OCI-LY1 (cell line): ENCODE data around the gene EGFL7.

ENCODE experiments used
- H2AFZ ChIP-seq: fragments of 200-600 bp; sonication (generic), shearing (Covaris generic); 2 replicates; pipeline ENCODE4 v1.6.0; 2014; ENCODE audit warnings: antibody characterized with exemption, mild to moderate bottlenecking, low read length
- H3F3A ChIP-seq: fragments of 200-600 bp; sonication (generic), shearing (Covaris generic); 2 replicates; pipeline ENCODE4 v1.6.0; 2014; ENCODE audit warnings: mild to moderate bottlenecking, antibody characterized with exemption, low read length, moderate library complexity; ENCODE audit not compliant: insufficient read depth
- H3K27ac ChIP-seq: fragments of 200-600 bp; sonication (generic); 2 replicates; pipeline ENCODE4 v1.5.1; 2014; ENCODE audit warnings: low read length, mixed run types, mild to moderate bottlenecking, low read depth; ENCODE audit not compliant: poor library complexity, severe bottlenecking
- H3K27me3 ChIP-seq: fragments of 200-600 bp; sonication (generic); 2 replicates; pipeline ENCODE4 v1.6.0; 2014; ENCODE audit warnings: antibody characterized with exemption, mild to moderate bottlenecking, low read length, moderate library complexity; ENCODE audit not compliant: insufficient read depth
- H3K36me3 ChIP-seq: fragments of 200-600 bp; sonication (generic); 2 replicates; pipeline ENCODE4 v1.6.1; 2014; ENCODE audit warnings: mild to moderate bottlenecking, antibody characterized with exemption, low read length, moderate library complexity, mixed read lengths; ENCODE audit not compliant: insufficient read depth
- H3K4me1 ChIP-seq: fragments of 200-600 bp; sonication (generic); 2 replicates; pipeline ENCODE4 v1.5.1; 2014; ENCODE audit warnings: mild to moderate bottlenecking, low read length, moderate library complexity; ENCODE audit not compliant: insufficient read depth, severe bottlenecking
- H3K4me2 ChIP-seq: fragments of 200-600 bp; sonication (generic), shearing (Covaris generic); 2 replicates; pipeline ENCODE4 v1.6.1; 2014; ENCODE audit warnings: low read length
- H3K4me3 ChIP-seq: fragments of 200-600 bp; sonication (generic); 2 replicates; pipeline ENCODE4 v1.5.1; 2014; ENCODE audit warnings: low read length, low read depth, mild to moderate bottlenecking, mixed read lengths; ENCODE audit not compliant: poor library complexity, severe bottlenecking
- H3K79me2 ChIP-seq: fragments of 200-600 bp; shearing (Covaris generic); 2 replicates; pipeline ENCODE4 v1.6.1; 2016; ENCODE audit warnings: mixed run types, low read length, mixed read lengths; ENCODE audit not compliant: insufficient read depth
- H3K9ac ChIP-seq: fragments of 200-600 bp; sonication (generic), shearing (Covaris generic); 2 replicates; pipeline ENCODE4 v1.6.1; 2014; ENCODE audit warnings: mild to moderate bottlenecking, low read length, mixed read lengths
- H3K9me2 ChIP-seq: fragments of 200-600 bp; sonication (generic), shearing (Covaris generic); 2 replicates; pipeline ENCODE4 v1.6.1; 2014; ENCODE audit warnings: low read depth, mild to moderate bottlenecking, low read length, mixed read lengths
- H3K9me3 ChIP-seq: fragments of 200-600 bp; shearing (Covaris generic); 2 replicates; pipeline ENCODE4 v1.6.1; 2014; ENCODE audit warnings: low read length, mixed read lengths
- H4K20me1 ChIP-seq: fragments of 200-600 bp; sonication (generic), shearing (Covaris generic); 2 replicates; pipeline ENCODE4 v1.6.0; 2016; ENCODE audit warnings: mild to moderate bottlenecking, low read length; ENCODE audit not compliant: insufficient read depth
- EZH2 ChIP-seq: fragments of 200-600 bp; sonication (generic), shearing (Covaris generic); IDR thresholded peaks from 2 replicates; pipeline ENCODE4 v1.8.0; 2017; ENCODE audit warnings: borderline replicate concordance, mixed run types, mild to moderate bottlenecking, antibody characterized with exemption, low read length, moderate library complexity, mixed read lengths
- TF ChIP-seq, protein P1 (sequence below): fragments of 200-600 bp; sonication (generic), shearing (Covaris generic); IDR thresholded peaks from 2 replicates; pipeline ENCODE4 v1.5.1; 2017; ENCODE audit warnings: mild to moderate bottlenecking, antibody characterized with exemption, low read length, moderate library complexity, mixed read lengths

EGFL7 gene

DNA sequence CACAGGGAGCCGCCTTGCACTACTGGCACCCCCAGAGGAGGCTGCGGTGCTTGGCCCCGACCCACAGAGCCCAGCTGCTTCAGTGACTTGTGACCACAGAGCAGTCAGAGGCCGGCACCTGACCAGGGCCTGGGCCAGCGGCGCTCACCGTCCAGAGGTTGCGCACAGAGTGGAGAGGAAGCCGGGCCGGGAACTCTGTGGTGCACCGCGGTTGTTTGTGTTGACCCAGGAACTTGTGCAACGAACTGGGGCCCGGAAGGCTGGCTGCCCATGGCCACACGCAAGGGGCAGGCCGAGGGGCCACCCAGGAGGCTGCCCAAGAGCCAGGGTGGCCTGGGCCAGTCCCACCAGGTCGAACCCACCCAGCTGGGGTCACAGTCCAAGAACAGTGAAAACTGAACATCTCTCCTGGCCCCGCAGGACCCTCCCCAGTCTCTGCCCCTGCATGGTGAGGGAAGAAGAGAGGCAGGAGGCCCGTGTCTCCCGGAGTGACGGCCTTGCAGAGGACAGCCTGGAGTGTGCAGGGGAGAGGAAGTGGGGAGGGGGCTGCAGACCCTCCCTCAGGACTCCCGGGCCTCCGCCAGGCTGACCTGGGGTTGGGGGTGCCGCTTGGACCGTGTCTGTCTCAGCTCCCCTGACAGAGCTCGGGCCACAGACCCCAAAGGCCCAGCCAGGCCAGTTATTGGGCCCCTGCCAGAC, 42.8 kb upstream of the EGFL7 start:
- Histone ChIP-seq H3K79me2 (no peaks in the 10 kb centered on the region), H3K9me3 (no peaks in the 10 kb centered on the region), H4K20me1 (no peaks in the 10 kb centered on the region), H3K4me2 (no peak overlapping the region), H3K36me3 (no peaks in the 10 kb centered on the region), H3K9me2 (no peaks in the 10 kb centered on the region), H2AFZ (no peak overlapping the region), H3K27me3 (no peaks in the 10 kb centered on the region; the same call in 1 of the 2 replicates), H3K27ac (no peak overlapping the region), H3K4me1 (no peaks in the 10 kb centered on the region), H3F3A (no peaks in the 10 kb centered on the region), H3K4me3 (no peak overlapping the region), H3K9ac (no peak overlapping the region)
- TF ChIP-seq EZH2: no peak
- TF ChIP-seq, protein P1, sequence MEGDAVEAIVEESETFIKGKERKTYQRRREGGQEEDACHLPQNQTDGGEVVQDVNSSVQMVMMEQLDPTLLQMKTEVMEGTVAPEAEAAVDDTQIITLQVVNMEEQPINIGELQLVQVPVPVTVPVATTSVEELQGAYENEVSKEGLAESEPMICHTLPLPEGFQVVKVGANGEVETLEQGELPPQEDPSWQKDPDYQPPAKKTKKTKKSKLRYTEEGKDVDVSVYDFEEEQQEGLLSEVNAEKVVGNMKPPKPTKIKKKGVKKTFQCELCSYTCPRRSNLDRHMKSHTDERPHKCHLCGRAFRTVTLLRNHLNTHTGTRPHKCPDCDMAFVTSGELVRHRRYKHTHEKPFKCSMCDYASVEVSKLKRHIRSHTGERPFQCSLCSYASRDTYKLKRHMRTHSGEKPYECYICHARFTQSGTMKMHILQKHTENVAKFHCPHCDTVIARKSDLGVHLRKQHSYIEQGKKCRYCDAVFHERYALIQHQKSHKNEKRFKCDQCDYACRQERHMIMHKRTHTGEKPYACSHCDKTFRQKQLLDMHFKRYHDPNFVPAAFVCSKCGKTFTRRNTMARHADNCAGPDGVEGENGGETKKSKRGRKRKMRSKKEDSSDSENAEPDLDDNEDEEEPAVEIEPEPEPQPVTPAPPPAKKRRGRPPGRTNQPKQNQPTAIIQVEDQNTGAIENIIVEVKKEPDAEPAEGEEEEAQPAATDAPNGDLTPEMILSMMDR: no peak

- Histone ChIP-seq H3K4me2 (no peak overlapping the region), H2AFZ (no peak overlapping the region), H3K4me3 (no peak overlapping the region), H3K4me1 (no peaks in the 10 kb centered on the region), H3K36me3 (no peaks in the 10 kb centered on the region), H3K79me2 (no peaks in the 10 kb centered on the region), H4K20me1 (no peaks in the 10 kb centered on the region), H3K9me3 (no peaks in the 10 kb centered on the region), H3K27ac (no peak overlapping the region), H3K27me3 (no peaks in the 10 kb centered on the region; the same call in 1 of the 2 replicates), H3F3A (no peaks in the 10 kb centered on the region), H3K9ac (no peak overlapping the region), H3K9me2 (no peaks in the 10 kb centered on the region)
- TF ChIP-seq EZH2: no peak
- TF ChIP-seq, protein P1: no peak
Observed at GRCh38 chr9:136620441-136621018, 42.2 kb upstream of the EGFL7 start.

- Histone ChIP-seq H3K4me2 (no peak overlapping the region), H4K20me1 (no peaks in the 10 kb centered on the region), H3K27me3 (no peaks in the 10 kb centered on the region; the same call in 1 of the 2 replicates), H3K9ac (no peak overlapping the region), H3K36me3 (no peaks in the 10 kb centered on the region), H3K79me2 (no peaks in the 10 kb centered on the region), H3K9me3 (no peaks in the 10 kb centered on the region), H3K9me2 (no peaks in the 10 kb centered on the region), H3K4me3 (no peak overlapping the region), H3K4me1 (no peaks in the 10 kb centered on the region), H2AFZ (no peak overlapping the region), H3K27ac (no peak overlapping the region), H3F3A (no peaks in the 10 kb centered on the region)
- TF ChIP-seq, protein P1: no peak
- TF ChIP-seq EZH2: no peak
Observed at GRCh38 chr9:136621019-136621733, 41.5 kb upstream of the EGFL7 start.
